IMR-90 (cell line): ENCODE results near the gene AGTPBP1. TPM values are rescaled to one million over a fixed set of nuclear protein-coding genes. Genes with fewer than 3 reads are reported as not detected.

Source experiments
- polyA plus RNA-seq, 3 experiments: library from polyadenylated mRNA; depleted of rRNA; stranded (reverse); fragments of >200 nt; gene quantifications; 2 replicates each; pipeline ENCODE4 v1.2.3, GENCODE V29; 2012; ENCODE audit warnings: low replicate concordance in 1 of 3
- total RNA-seq: library from RNA; depleted of rRNA; stranded (reverse); fragments of >200 nt; gene quantifications from 2 replicates; pipeline ENCODE4 v1.2.3, GENCODE V29; 2012; rRNA removed

Gene AGTPBP1
- total and polyA plus RNA-seq, 2 of the 4 experiments (the other 2 are of a cell fraction) = 3.3 to 9.0 TPM

Other genes with a start within 250 kb of the AGTPBP1 start
- gene NAA35, start 199.2 kb upstream of the AGTPBP1 start, total RNA-seq = 16.5 and 23.9 TPM in 2 replicates
- gene NAA35, start 199.2 kb upstream of the AGTPBP1 start, polyA plus RNA-seq (2012; rRNA removed) = 11.3 and 13.1 TPM in 2 replicates